GM21786 (cell line): ENCODE measurements around the gene STRN4.

Experiments used
- ATAC-seq: cut with Tn5 transposase; IDR thresholded peaks from one replicate; pipeline ENCODE4 v1.9.1; 2021; ENCODE audit not compliant: unreplicated experiment

Gene STRN4

GRCh38 chr19:46725859-46726393 is 20.3 kb downstream of the STRN4 start:
- no peak for ATAC-seq

GRCh38 chr19:46725036-46725820 is 21.0 kb downstream of the STRN4 start:
- ATAC-seq, result no peak

GRCh38 chr19:46724468-46724867 is 21.8 kb downstream of the STRN4 start:
- no peak for ATAC-seq

GRCh38 chr19:46723471-46723870 is 22.8 kb downstream of the STRN4 start:
- no peak for ATAC-seq

GRCh38 chr19:46723023-46723461 is 23.2 kb downstream of the STRN4 start:
- ATAC-seq, result no peak

- ATAC-seq, result no peak
Observed at GRCh38 chr19:46722421-46723022, 23.7 kb downstream of the STRN4 start.

GRCh38 chr19:46722004-46722380 is 24.3 kb downstream of the STRN4 start:
- ATAC-seq, result no peak

GRCh38 chr19:46721269-46722003 is 24.8 kb downstream of the STRN4 start:
- ATAC-seq, result no peak

- ATAC-seq, result no peak
Observed at GRCh38 chr19:46720503-46721239, 25.6 kb downstream of the STRN4 start.

GRCh38 chr19:46719629-46720502 is 26.4 kb downstream of the STRN4 start:
- ATAC-seq, result no peak

- ATAC-seq, result peak; percentile 37
Observed at GRCh38 chr19:46718934-46719622, 27.2 kb downstream of the STRN4 start.

GRCh38 chr19:46718157-46718933 is 27.9 kb downstream of the STRN4 start:
- ATAC-seq, result no peak

GRCh38 chr19:46717716-46718143 is 28.5 kb downstream of the STRN4 start:
- no peak for ATAC-seq

- no peak for ATAC-seq
Observed at GRCh38 chr19:46717034-46717715, 29.1 kb downstream of the STRN4 start, which contains the start of gene PRKD2. PRKD2 (minus strand) TSS chr19:46717114; CDS start chr19:46716370, 744 bp downstream.

GRCh38 chr19:46716672-46717033 is 29.6 kb downstream of the STRN4 start:
- ATAC-seq, result no peak

GRCh38 chr19:46715975-46716671 is 30.1 kb downstream of the STRN4 start:
- no peak for ATAC-seq

- ATAC-seq, result no peak
Observed at GRCh38 chr19:46715620-46715974, 30.7 kb downstream of the STRN4 start.
